WI38 (cell line): Measurements from ENCODE around the gene PID1.

Experiments
- H3K4me3 ChIP-seq: 2 replicates; pipeline ENCODE4 v1.5.1; 2011; ENCODE audit warnings: low read depth, mild to moderate bottlenecking, control low read depth, low read length
- TF ChIP-seq, protein P1 (sequence below): IDR thresholded peaks from 2 replicates; pipeline ENCODE4 v1.5.1; 2012; ENCODE audit warnings: low read depth, mild to moderate bottlenecking, control low read depth, low read length

The PID1 gene

DNA sequence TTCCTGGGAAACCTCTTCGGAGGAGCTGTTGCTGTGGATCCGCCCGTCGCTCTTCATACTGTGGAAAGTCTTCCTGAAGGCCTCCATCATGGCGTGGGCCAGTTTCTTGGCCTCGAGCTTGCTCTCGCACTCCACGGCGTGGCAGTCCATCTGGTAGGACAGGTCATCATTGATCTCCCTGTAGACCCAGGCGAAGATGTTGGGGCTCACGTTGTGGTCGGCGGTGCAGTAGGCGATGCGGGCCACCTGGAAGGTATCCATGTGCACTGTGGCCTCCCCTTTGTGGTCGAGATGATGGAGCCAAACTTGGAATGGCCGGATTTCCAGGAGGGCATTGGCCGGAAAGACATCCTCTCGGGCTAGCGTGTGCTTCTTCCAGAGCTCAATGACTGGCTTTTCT lies 245.4 kb downstream of the PID1 start:
- no peak overlapping the region for H3K4me3 ChIP-seq
- TF ChIP-seq, protein P1, sequence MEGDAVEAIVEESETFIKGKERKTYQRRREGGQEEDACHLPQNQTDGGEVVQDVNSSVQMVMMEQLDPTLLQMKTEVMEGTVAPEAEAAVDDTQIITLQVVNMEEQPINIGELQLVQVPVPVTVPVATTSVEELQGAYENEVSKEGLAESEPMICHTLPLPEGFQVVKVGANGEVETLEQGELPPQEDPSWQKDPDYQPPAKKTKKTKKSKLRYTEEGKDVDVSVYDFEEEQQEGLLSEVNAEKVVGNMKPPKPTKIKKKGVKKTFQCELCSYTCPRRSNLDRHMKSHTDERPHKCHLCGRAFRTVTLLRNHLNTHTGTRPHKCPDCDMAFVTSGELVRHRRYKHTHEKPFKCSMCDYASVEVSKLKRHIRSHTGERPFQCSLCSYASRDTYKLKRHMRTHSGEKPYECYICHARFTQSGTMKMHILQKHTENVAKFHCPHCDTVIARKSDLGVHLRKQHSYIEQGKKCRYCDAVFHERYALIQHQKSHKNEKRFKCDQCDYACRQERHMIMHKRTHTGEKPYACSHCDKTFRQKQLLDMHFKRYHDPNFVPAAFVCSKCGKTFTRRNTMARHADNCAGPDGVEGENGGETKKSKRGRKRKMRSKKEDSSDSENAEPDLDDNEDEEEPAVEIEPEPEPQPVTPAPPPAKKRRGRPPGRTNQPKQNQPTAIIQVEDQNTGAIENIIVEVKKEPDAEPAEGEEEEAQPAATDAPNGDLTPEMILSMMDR, result no peak

DNA sequence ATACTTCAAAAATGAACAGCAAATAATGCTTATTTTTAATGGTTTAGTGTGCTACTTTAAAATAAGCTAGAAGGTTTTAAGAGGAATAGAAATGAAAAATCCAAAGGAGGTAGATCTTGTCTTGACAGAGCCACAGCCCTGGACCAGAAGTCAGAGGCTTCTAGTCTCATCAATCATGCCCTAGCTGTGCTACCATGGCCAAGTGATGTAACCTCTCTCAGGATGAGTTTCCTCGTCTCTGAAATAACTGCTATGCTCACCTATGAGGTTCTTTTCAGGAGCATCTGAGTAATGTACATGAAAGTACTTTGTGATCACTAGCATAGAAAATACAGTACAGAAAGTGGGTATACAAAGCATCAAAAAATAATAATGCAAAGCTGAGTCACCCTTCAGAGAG lies 248.4 kb downstream of the PID1 start:
- TF ChIP-seq, protein P1, result no peak
- H3K4me3 ChIP-seq, result no peak overlapping the region

DNA sequence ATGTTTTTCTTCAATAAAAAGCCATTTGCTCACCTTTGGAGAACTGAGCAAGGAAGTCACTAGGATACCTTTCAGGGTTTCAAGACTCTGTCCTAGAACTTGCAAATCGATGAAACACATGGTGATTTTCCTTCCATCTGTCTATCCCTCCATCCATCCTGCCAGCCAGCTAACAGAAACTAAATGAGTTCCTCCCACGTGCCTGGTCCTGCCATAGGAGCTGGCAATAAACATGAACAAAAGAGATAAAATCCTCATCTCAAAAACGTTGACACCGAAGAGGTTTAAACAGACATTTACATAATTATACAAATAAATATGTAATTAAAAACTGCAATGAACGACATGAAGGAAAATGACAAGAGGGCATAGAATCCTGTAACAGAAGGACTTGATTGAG lies 249.0 kb downstream of the PID1 start:
- no peak overlapping the region for H3K4me3 ChIP-seq
- TF ChIP-seq, protein P1, result no peak

DNA sequence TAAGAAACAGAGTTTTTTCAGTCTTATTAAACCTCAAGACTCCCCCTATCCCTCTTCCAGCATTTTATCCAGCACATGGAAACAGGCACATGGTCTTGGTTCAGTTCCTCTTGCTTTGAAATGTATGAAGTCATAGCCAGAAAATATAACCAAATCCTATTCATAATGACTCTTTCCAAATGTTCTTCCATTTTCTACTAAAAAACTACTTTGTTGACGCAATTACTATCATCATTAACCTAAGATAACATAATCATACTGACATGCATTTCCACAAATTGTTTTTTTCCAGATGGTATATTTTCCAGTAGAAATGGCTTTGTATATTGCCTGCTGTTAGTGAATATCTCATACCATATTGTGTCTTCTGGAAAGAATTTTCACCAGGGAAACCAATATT lies 261.3 kb downstream of the PID1 start:
- TF ChIP-seq, protein P1, result no peak

DNA sequence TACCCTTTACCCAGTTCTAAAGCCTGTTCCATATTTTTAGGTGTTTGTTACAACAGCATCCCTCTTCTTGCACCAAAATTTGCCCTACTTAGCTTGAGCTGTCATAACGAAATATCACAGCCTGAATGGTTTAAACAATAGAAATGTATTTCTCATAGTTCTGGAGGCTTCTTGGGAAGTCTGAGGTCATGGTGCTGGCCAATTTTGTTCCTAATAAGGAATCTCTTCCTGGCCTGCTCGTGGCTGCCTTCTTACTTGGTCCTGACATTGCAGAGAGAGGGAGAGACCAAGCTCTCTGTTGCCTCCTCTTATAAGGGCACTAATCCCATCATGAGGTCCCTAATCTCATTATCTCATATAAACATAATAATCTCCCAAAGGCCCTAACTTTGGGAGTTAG lies 267.8 kb downstream of the PID1 start:
- TF ChIP-seq, protein P1, result no peak
- no peak overlapping the region for H3K4me3 ChIP-seq

More for the DNA sequence above, 261.3 kb downstream of the PID1 start:
- no peak overlapping the region for H3K4me3 ChIP-seq

DNA sequence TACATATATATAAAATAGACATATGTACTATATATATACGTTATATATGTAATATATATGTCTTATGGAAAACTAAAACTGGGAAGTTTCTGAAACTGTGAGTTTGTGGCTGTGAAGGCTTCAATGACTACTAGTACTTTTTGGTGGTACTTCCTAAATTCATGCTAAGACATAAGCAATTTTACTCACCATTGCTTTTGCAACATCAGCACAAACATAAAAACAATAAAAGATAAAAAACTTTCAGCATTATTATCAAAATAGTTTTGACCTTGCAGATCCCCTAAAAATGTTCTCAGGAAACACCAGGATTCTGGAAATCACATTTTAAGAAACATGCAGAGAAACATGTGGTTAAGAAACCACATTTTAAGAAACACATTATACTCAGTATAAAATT lies 269.9 kb downstream of the PID1 start:
- TF ChIP-seq, protein P1, result no peak
- H3K4me3 ChIP-seq, result no peak overlapping the region

DNA sequence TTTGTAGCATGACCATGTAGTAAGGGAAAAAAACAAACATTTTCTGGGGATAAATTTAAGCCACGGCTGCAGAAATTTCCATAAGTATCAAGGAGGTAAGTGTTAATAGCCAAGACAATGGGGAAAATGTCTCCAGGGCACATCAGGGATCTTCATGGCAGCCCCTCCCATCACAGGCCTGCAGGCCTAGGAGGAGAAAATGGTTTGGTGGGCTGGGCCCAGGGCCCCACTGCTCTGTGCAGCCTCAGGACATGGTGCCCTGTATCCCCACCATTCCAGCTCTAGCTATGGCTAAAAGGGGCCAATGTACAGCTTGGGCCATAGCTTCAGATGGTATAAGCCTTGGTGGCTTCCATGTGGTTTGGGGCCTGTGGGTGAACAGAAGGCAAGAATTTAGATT lies 271.8 kb downstream of the PID1 start:
- H3K4me3 ChIP-seq, result no peak overlapping the region
- TF ChIP-seq, protein P1, result no peak
